NCI-H2029 (cell line): ENCODE measurements around the gene LTN1.
A peak's percentile ranks its signal among the peaks of the same experiment; 100 is the strongest.
"Not testable (repeated sequence)": the region's sequence is repeated elsewhere in the genome, so short reads cannot be mapped to it uniquely, and the experiment has no call there.

Experiments used
- DNase-seq: peaks from one replicate; lab custom pipeline; 2025; lab: John Stamatoyannopoulos, UW

The LTN1 gene

GRCh38 chr21:28992526-28993292 is at the start of gene LTN1:
LTN1 (minus strand) TSS chr21:28992877; CDS start chr21:28992805, 72 bp downstream.
- peak; percentile 98 for DNase-seq

GRCh38 chr21:29034678-29035077 is 42.0 kb upstream of the LTN1 start:
- no peak for DNase-seq

GRCh38 chr21:29033871-29034270 is 41.2 kb upstream of the LTN1 start:
- no peak for DNase-seq

GRCh38 chr21:29033301-29033700 is 40.6 kb upstream of the LTN1 start:
- no peak for DNase-seq

GRCh38 chr21:29030909-29031308 is 38.2 kb upstream of the LTN1 start:
- DNase-seq = no peak

GRCh38 chr21:29029524-29029923 is 36.8 kb upstream of the LTN1 start:
- DNase-seq = no peak

GRCh38 chr21:29025328-29025713 is 32.6 kb upstream of the LTN1 start:
- no peak for DNase-seq

- peak; percentile 94 for DNase-seq
These were observed 32.0 kb upstream of the LTN1 start, which contains the start of gene USP16 for GRCh38 chr21:29024474-29025327. USP16 (plus strand) TSS chr21:29024668; CDS start chr21:29027914, 3,246 bp downstream.

GRCh38 chr21:29022166-29022565 is 29.5 kb upstream of the LTN1 start:
- no peak for DNase-seq

- no peak for DNase-seq
These were observed 25.9 kb upstream of the LTN1 start for GRCh38 chr21:29018540-29018939.

- DNase-seq = no peak
These were observed 25.1 kb upstream of the LTN1 start for GRCh38 chr21:29017639-29018237.

- not testable (repeated sequence) for DNase-seq
These were observed 18.6 kb upstream of the LTN1 start for GRCh38 chr21:29011236-29011635.

GRCh38 chr21:29008367-29008766 is 15.7 kb upstream of the LTN1 start:
- no peak for DNase-seq

- no peak for DNase-seq
These were observed 15.1 kb upstream of the LTN1 start for GRCh38 chr21:29007810-29008209.

- no peak for DNase-seq
These were observed 14.5 kb upstream of the LTN1 start for GRCh38 chr21:29007135-29007534.

GRCh38 chr21:29005696-29006095 is 13.0 kb upstream of the LTN1 start:
- no peak for DNase-seq

GRCh38 chr21:29002442-29003144 is 9.9 kb upstream of the LTN1 start:
- peak; percentile 98 for DNase-seq

- DNase-seq = no peak
These were observed 584 bp upstream of the LTN1 start for GRCh38 chr21:28993293-28993629.

- DNase-seq = no peak
These were observed 684 bp downstream of the LTN1 start for GRCh38 chr21:28991861-28992525.

- DNase-seq = not testable (repeated sequence)
These were observed 4.5 kb downstream of the LTN1 start for GRCh38 chr21:28988146-28988545.

GRCh38 chr21:28986677-28987076 is 6.0 kb downstream of the LTN1 start:
- DNase-seq = no peak

GRCh38 chr21:28982637-28983036 is 10.0 kb downstream of the LTN1 start:
- no peak for DNase-seq
